Measurements from ENCODE around the gene ITCH. TPM values are rescaled to one million over a fixed set of nuclear protein-coding genes. Genes with fewer than 3 reads are reported as not detected.
"Not testable (repeated sequence)": the region's sequence is repeated elsewhere in the genome, so short reads cannot be mapped to it uniquely, and the experiment has no call there.

Gene ITCH
- total RNA-seq, 1 experiment from 2014 or later: 63.9 TPM

- POLR2A ChIA-PET: no interaction called here
- intact Hi-C loops (cut with micrococcal nuclease; ENCODE audit: unreplicated experiment): no loop called here
Observed at GRCh38 chr20:34337544-34337943, 25.5 kb upstream of the ITCH start.

GRCh38 chr20:34337982-34338726 lies 24.9 kb upstream of the ITCH start:
- Histone ChIP-seq H3K4me3 (ENCODE audit: low read depth in 2 of 2, low read length in 2 of 2) (no peak overlapping the region), H3K36me3 (ENCODE audit: control insufficient read depth, insufficient read depth, low read length) (no peaks in the 10 kb centered on the region), H3K27ac (ENCODE audit: low read length) (no peak overlapping the region), H3K27me3 (ENCODE audit: control insufficient read depth, insufficient read depth, low read length) (no peaks in the 10 kb centered on the region), H3K9me3 (ENCODE audit: control insufficient read depth, insufficient read depth, low read depth, low read length) (no peaks in the 10 kb centered on the region), H3K4me1 (ENCODE audit: control insufficient read depth, insufficient read depth, low read length) (peaks cover 5% of the 10 kb centered on the region)
- no peak for ATAC-seq
- intact Hi-C loops (cut with micrococcal nuclease; ENCODE audit: unreplicated experiment): no loop called here
- ChIA-PET CTCF (interaction anchor here (0.6 to 1.0 kb wide), 2 partner anchors 25 to 336 kb away, joined by 5 to 10 read pairs; no protein-coding TSS in a partner anchor), POLR2A (no interaction called here)
- no peak for DNase-seq (ENCODE audit: low read depth, low spot score)
- in situ Hi-C loops (cut with HindIII; ENCODE audit: low pct_unique_long_range_greater_than_20kb, low sequenced_read_pairs): no loop called here
- TF ChIP-seq POLR2AphosphoS5 (IDR thresholded peaks at IDR 0.05; ENCODE audit: low read depth, low read length): no peak
- no peak for TF ChIP-seq TCF7L2 (IDR thresholded peaks at IDR 0.05; ENCODE audit: low read depth, low read length)
- TF ChIP-seq CTCF (IDR thresholded peaks at IDR 0.05): no peak
- no peak for TF ChIP-seq SIN3A (IDR thresholded peaks at IDR 0.05; ENCODE audit: borderline replicate concordance, insufficient read depth, low read depth, low read length)
- no peak for TF ChIP-seq REST (IDR thresholded peaks at IDR 0.05; ENCODE audit: insufficient read depth in 1 of 2, low read depth in 2 of 2, low read length in 1 of 2)
- no TSS peak for BruUV-seq (replicated peaks)

More at GRCh38 chr20:34337544-34337943, 25.5 kb upstream of the ITCH start:
- no peak overlapping the region for H3K27ac ChIP-seq (ENCODE audit: low read length)
- TF ChIP-seq CTCF (IDR thresholded peaks at IDR 0.05) (no peak), SIN3A (IDR thresholded peaks at IDR 0.05; ENCODE audit: borderline replicate concordance, insufficient read depth, low read depth, low read length) (no peak), REST (IDR thresholded peaks at IDR 0.05; ENCODE audit: insufficient read depth in 1 of 2, low read depth in 2 of 2, low read length in 1 of 2) (no peak), TCF7L2 (IDR thresholded peaks at IDR 0.05; ENCODE audit: low read depth, low read length) (no peak), POLR2AphosphoS5 (IDR thresholded peaks at IDR 0.05; ENCODE audit: low read depth, low read length) (no peak)
- no peaks in the 10 kb centered on the region for H3K27me3 ChIP-seq (ENCODE audit: control insufficient read depth, insufficient read depth, low read length)
- no peaks in the 10 kb centered on the region for H3K9me3 ChIP-seq (ENCODE audit: control insufficient read depth, insufficient read depth, low read depth, low read length)
- no TSS peak for BruUV-seq (replicated peaks)
- peaks cover 5% of the 10 kb centered on the region for H3K4me1 ChIP-seq (ENCODE audit: control insufficient read depth, insufficient read depth, low read length)
- in situ Hi-C loops (cut with HindIII; ENCODE audit: low pct_unique_long_range_greater_than_20kb, low sequenced_read_pairs): no loop called here
- CTCF ChIA-PET: no interaction called here
- no peaks in the 10 kb centered on the region for H3K36me3 ChIP-seq (ENCODE audit: control insufficient read depth, insufficient read depth, low read length)
- ATAC-seq (no peak), DNase-seq (ENCODE audit: low read depth, low spot score) (no peak)
- H3K4me3 ChIP-seq (ENCODE audit: low read depth in 2 of 2, low read length in 2 of 2): no peak overlapping the region

- H3K36me3 ChIP-seq (ENCODE audit: control insufficient read depth, insufficient read depth, low read length); DNase-seq (ENCODE audit: low read depth, low spot score); H3K27me3 ChIP-seq (ENCODE audit: control insufficient read depth, insufficient read depth, low read length); intact Hi-C loops (cut with micrococcal nuclease; ENCODE audit: unreplicated experiment); H3K4me3 ChIP-seq (ENCODE audit: low read depth in 2 of 2, low read length in 2 of 2); H3K9me3 ChIP-seq (ENCODE audit: control insufficient read depth, insufficient read depth, low read depth, low read length); H3K4me1 ChIP-seq (ENCODE audit: control insufficient read depth, insufficient read depth, low read length); H3K27ac ChIP-seq (ENCODE audit: low read length); ATAC-seq; BruUV-seq (replicated peaks); in situ Hi-C loops (cut with HindIII; ENCODE audit: low pct_unique_long_range_greater_than_20kb, low sequenced_read_pairs): not testable (repeated sequence)
- ChIA-PET CTCF (interaction anchor here (0.6 kb wide), 1 partner anchor 37 kb away, joined by 3 read pairs; no protein-coding TSS in a partner anchor), POLR2A (interaction anchor here (0.5 kb wide), 1 partner anchor 598 kb away, joined by 3 read pairs; no protein-coding TSS in a partner anchor)
Observed at GRCh38 chr20:34340726-34341125, 22.3 kb upstream of the ITCH start.
